BLaER1 (cell line): ENCODE measurements around the gene MALT1.
A peak's percentile ranks its signal among the peaks of the same experiment; 100 is the strongest.
"Not testable (repeated sequence)": the region's sequence is repeated elsewhere in the genome, so short reads cannot be mapped to it uniquely, and the experiment has no call there.

Experiments used
- H3K27ac ChIP-seq: shearing (Covaris generic); formaldehyde crosslinking; 2 replicates; pipeline ENCODE4 v1.8.1; 2022
- H3K27me3 ChIP-seq: shearing (Covaris generic); formaldehyde crosslinking; 2 replicates; pipeline ENCODE4 v1.8.1; 2022
- H3K36me3 ChIP-seq: shearing (Covaris generic); formaldehyde crosslinking; 2 replicates; pipeline ENCODE4 v1.8.1; 2022
- H3K4me1 ChIP-seq: shearing (Covaris generic); formaldehyde crosslinking; 2 replicates; pipeline ENCODE4 v1.8.1; 2022
- H3K4me2 ChIP-seq: shearing (Covaris generic); formaldehyde crosslinking; 2 replicates; pipeline ENCODE4 v1.8.1; 2022
- H3K4me3 ChIP-seq: shearing (Covaris generic); formaldehyde crosslinking; 2 replicates; pipeline ENCODE4 v1.8.1; 2022
- H3K9ac ChIP-seq: shearing (Covaris generic); formaldehyde crosslinking; 2 replicates; pipeline ENCODE4 v1.8.1; 2022
- H3K9me3 ChIP-seq: shearing (Covaris generic); formaldehyde crosslinking; 2 replicates; pipeline ENCODE4 v1.8.1; 2022
- H4K20me1 ChIP-seq: shearing (Covaris generic); formaldehyde crosslinking; 2 replicates; pipeline ENCODE4 v1.8.1; 2022
- Cebpa-rat ChIP-seq: shearing (Covaris generic); IDR thresholded peaks from 2 replicates; pipeline ENCODE4 v1.8.1; 2022

The MALT1 gene

GRCh38 chr18:58638441-58638840 is 32.8 kb upstream of the MALT1 start:
- Histone ChIP-seq H4K20me1 (no peaks in the 10 kb centered on the region), H3K27ac (no peak overlapping the region), H3K4me1 (peaks cover 22% of the 10 kb centered on the region), H3K36me3 (no peaks in the 10 kb centered on the region), H3K4me2 (peak overlapping the region; percentile 36), H3K4me3 (no peak overlapping the region), H3K9ac (no peak overlapping the region), H3K9me3 (peaks cover 15% of the 10 kb centered on the region), H3K27me3 (no peaks in the 10 kb centered on the region)
- no peak for TF ChIP-seq Cebpa-rat

GRCh38 chr18:58639237-58639636 is 32.0 kb upstream of the MALT1 start:
- Histone ChIP-seq H3K9me3 (peaks cover 23% of the 10 kb centered on the region), H3K4me2 (no peak overlapping the region), H3K27ac (no peak overlapping the region), H3K36me3 (no peaks in the 10 kb centered on the region), H3K9ac (no peak overlapping the region), H3K27me3 (no peaks in the 10 kb centered on the region), H4K20me1 (no peaks in the 10 kb centered on the region), H3K4me1 (peaks cover 22% of the 10 kb centered on the region), H3K4me3 (no peak overlapping the region)
- no peak for TF ChIP-seq Cebpa-rat

GRCh38 chr18:58639751-58640427 is 31.4 kb upstream of the MALT1 start:
- Histone ChIP-seq H3K27ac (no peak overlapping the region), H3K27me3 (no peaks in the 10 kb centered on the region), H3K4me1 (peaks cover 22% of the 10 kb centered on the region), H3K4me2 (no peak overlapping the region), H3K4me3 (no peak overlapping the region), H3K9me3 (peaks cover 30% of the 10 kb centered on the region), H3K9ac (no peak overlapping the region), H3K36me3 (no peaks in the 10 kb centered on the region), H4K20me1 (no peaks in the 10 kb centered on the region)
- TF ChIP-seq Cebpa-rat = no peak

- H3K9me3 ChIP-seq = peaks cover 30% of the 10 kb centered on the region
- H3K4me2 ChIP-seq = no peak overlapping the region
- no peak for TF ChIP-seq Cebpa-rat
- no peak overlapping the region for H3K27ac ChIP-seq
- no peak overlapping the region for H3K4me3 ChIP-seq
- H4K20me1 ChIP-seq = no peaks in the 10 kb centered on the region
- H3K9ac ChIP-seq = no peak overlapping the region
- no peaks in the 10 kb centered on the region for H3K36me3 ChIP-seq
- peaks cover 22% of the 10 kb centered on the region for H3K4me1 ChIP-seq
- no peaks in the 10 kb centered on the region for H3K27me3 ChIP-seq
These were observed 30.8 kb upstream of the MALT1 start for GRCh38 chr18:58640428-58640805.

GRCh38 chr18:58640891-58641610 is 30.2 kb upstream of the MALT1 start:
- TF ChIP-seq Cebpa-rat = no peak
- Histone ChIP-seq H4K20me1 (no peaks in the 10 kb centered on the region), H3K4me1 (peaks cover 22% of the 10 kb centered on the region), H3K27ac (no peak overlapping the region), H3K4me2 (no peak overlapping the region), H3K9me3 (peaks cover 34% of the 10 kb centered on the region), H3K9ac (no peak overlapping the region), H3K4me3 (no peak overlapping the region), H3K27me3 (no peaks in the 10 kb centered on the region), H3K36me3 (no peaks in the 10 kb centered on the region)

GRCh38 chr18:58643557-58643956 is 27.7 kb upstream of the MALT1 start:
- H3K27ac ChIP-seq, H3K36me3 ChIP-seq: not testable (repeated sequence)

GRCh38 chr18:58645398-58645797 is 25.9 kb upstream of the MALT1 start:
- Histone ChIP-seq H3K36me3 (no peaks in the 10 kb centered on the region), H3K9ac (no peak overlapping the region), H3K9me3 (peaks cover 40% of the 10 kb centered on the region), H3K27me3 (no peaks in the 10 kb centered on the region), H3K4me2 (no peak overlapping the region), H3K4me1 (peaks cover 19% of the 10 kb centered on the region), H3K27ac (no peak overlapping the region), H4K20me1 (no peaks in the 10 kb centered on the region), H3K4me3 (no peak overlapping the region)
- TF ChIP-seq Cebpa-rat = no peak

More at GRCh38 chr18:58643557-58643956, 27.7 kb upstream of the MALT1 start:
- peaks cover 40% of the 10 kb centered on the region for H3K9me3 ChIP-seq
- H4K20me1 ChIP-seq, H3K9ac ChIP-seq, H3K4me2 ChIP-seq, H3K4me3 ChIP-seq, H3K27me3 ChIP-seq: not testable (repeated sequence)
- H3K4me1 ChIP-seq = peaks cover 11% of the 10 kb centered on the region

- H3K36me3 ChIP-seq = no peaks in the 10 kb centered on the region
- no peak overlapping the region for H3K4me3 ChIP-seq
- H4K20me1 ChIP-seq = no peaks in the 10 kb centered on the region
- no peak overlapping the region for H3K4me2 ChIP-seq
- peaks cover 27% of the 10 kb centered on the region for H3K4me1 ChIP-seq
- no peak overlapping the region for H3K9ac ChIP-seq
- TF ChIP-seq Cebpa-rat = no peak
- peaks cover 40% of the 10 kb centered on the region for H3K9me3 ChIP-seq
- no peak overlapping the region for H3K27ac ChIP-seq
- no peaks in the 10 kb centered on the region for H3K27me3 ChIP-seq
These were observed 24.9 kb upstream of the MALT1 start for GRCh38 chr18:58646334-58646862.

- peaks cover 33% of the 10 kb centered on the region for H3K4me1 ChIP-seq
- TF ChIP-seq Cebpa-rat = no peak
- no peaks in the 10 kb centered on the region for H3K27me3 ChIP-seq
- no peak overlapping the region for H3K27ac ChIP-seq
- no peak overlapping the region; the same call in 1 of the 2 replicates for H3K9ac ChIP-seq
- H3K4me2 ChIP-seq = peak overlapping the region; percentile 62
- no peak overlapping the region for H3K4me3 ChIP-seq
- peaks cover 37% of the 10 kb centered on the region for H3K9me3 ChIP-seq
- H4K20me1 ChIP-seq = no peaks in the 10 kb centered on the region
- no peaks in the 10 kb centered on the region; the same call in 1 of the 2 replicates for H3K36me3 ChIP-seq
These were observed 21.1 kb upstream of the MALT1 start for GRCh38 chr18:58649966-58650816.

- H3K36me3 ChIP-seq, H4K20me1 ChIP-seq, H3K27me3 ChIP-seq, H3K4me3 ChIP-seq, H3K9ac ChIP-seq, H3K27ac ChIP-seq: not testable (repeated sequence)
- Histone ChIP-seq H3K4me1 (peaks cover 33% of the 10 kb centered on the region), H3K9me3 (peaks cover 41% of the 10 kb centered on the region), H3K4me2 (peak overlapping the region; percentile 62)
These were observed 20.4 kb upstream of the MALT1 start for GRCh38 chr18:58650830-58651229.

GRCh38 chr18:58653144-58653722 is 18.0 kb upstream of the MALT1 start:
- H3K4me3 ChIP-seq, H3K27me3 ChIP-seq, H3K27ac ChIP-seq, H4K20me1 ChIP-seq, H3K9ac ChIP-seq, H3K36me3 ChIP-seq, H3K4me2 ChIP-seq: not testable (repeated sequence)
- H3K4me1 ChIP-seq = peaks cover 49% of the 10 kb centered on the region
- H3K9me3 ChIP-seq = peaks cover 41% of the 10 kb centered on the region
